Peyer's patch (tissue), 4 donors: Measurements from ENCODE around the gene RNF125.

Experiments used
- POLR2A ChIP-seq, 2 donors: fragments of 450-650 bp; IDR thresholded peaks; one replicate each; pipeline ENCODE4 v1.5.1; 2017; ENCODE audit warnings: antibody characterized with exemption in 2 of 2, mild to moderate bottlenecking in 2 of 2, moderate library complexity in 2 of 2
- TF ChIP-seq, protein P1 (sequence below), 6 experiments: fragments of 450-650 bp in 4 of 6; fragments of 200-600 bp in 2 of 6; sonication (generic) in 1 of 6; IDR thresholded peaks; one replicate each; pipeline ENCODE4 v1.5.1; 2017 to 2019; ENCODE audit warnings: antibody characterized with exemption in 6 of 6, mild to moderate bottlenecking in 3 of 6, moderate library complexity in 1 of 6

GRCh38 chr18:32091325-32091723, 72.7 kb downstream of the RNF125 start:
- TF ChIP-seq, protein P1, sequence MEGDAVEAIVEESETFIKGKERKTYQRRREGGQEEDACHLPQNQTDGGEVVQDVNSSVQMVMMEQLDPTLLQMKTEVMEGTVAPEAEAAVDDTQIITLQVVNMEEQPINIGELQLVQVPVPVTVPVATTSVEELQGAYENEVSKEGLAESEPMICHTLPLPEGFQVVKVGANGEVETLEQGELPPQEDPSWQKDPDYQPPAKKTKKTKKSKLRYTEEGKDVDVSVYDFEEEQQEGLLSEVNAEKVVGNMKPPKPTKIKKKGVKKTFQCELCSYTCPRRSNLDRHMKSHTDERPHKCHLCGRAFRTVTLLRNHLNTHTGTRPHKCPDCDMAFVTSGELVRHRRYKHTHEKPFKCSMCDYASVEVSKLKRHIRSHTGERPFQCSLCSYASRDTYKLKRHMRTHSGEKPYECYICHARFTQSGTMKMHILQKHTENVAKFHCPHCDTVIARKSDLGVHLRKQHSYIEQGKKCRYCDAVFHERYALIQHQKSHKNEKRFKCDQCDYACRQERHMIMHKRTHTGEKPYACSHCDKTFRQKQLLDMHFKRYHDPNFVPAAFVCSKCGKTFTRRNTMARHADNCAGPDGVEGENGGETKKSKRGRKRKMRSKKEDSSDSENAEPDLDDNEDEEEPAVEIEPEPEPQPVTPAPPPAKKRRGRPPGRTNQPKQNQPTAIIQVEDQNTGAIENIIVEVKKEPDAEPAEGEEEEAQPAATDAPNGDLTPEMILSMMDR (IDR thresholded peaks at IDR 0.05) = no peak
- no peak for TF ChIP-seq POLR2A (IDR thresholded peaks at IDR 0.05)
